ENCODE measurements around the gene PROM2.

The PROM2 gene

DNA sequence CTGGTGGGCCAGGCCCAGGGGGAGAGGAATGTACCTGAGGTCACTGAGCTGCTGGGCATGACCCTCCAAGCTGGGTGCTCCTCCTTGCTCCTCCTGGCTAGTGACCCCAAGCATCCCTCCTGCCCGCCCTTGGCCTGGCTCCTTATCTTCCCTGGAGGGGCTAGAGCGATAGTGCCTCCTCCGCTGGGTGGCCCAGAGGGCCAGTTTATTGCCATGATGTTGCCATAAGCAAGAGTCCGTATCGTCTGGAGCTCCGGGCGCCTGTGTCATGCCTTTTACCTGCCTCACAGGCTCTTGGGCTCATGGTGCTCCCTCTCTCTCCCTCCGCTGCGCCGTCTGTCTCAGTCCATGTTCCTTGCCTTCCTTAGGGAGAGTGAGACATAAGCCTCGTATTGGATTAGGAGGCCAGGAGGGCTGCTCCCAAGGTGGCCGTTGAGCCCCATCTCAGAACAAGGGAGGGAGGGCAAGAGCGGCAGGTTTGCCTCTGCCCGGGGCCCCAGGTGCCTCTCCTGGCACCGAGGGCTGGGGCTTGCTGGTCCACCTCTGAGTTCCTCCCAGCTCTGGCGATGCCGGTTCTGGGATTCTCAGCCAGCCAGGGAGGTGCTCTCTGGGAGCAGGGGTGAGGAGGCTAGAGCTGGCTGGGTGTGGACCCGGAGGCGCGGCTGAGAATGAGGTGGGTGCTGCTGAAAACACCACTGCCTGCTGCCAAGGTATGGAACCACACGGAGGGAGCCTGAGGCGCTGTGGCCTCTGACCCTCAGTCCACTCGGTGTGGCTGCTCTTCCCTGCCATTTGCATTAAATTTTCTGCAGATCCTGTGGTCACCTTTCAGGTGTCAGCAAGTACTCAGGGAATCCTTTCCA lies 45.5 kb downstream of the PROM2 start:
- H3K4me1 ChIP-seq (ENCODE audit: insufficient read depth, low read length): no peaks in the 10 kb centered on the region
- H3K27me3 ChIP-seq (ENCODE audit: control insufficient read depth in 1 of 2, insufficient read depth in 2 of 2, low read length in 2 of 2): no peaks in the 10 kb centered on the region
- no peak overlapping the region for H3K9ac ChIP-seq (ENCODE audit: low read length)
- H3K27ac ChIP-seq (ENCODE audit: low read depth, low read length): no peak overlapping the region
- no peak overlapping the region for H3K4me3 ChIP-seq (ENCODE audit: low read depth in 1 of 2, low read length in 2 of 2)
- no peaks in the 10 kb centered on the region for H3K9me3 ChIP-seq (ENCODE audit: low read length)
- no peaks in the 10 kb centered on the region for H3K36me3 ChIP-seq (ENCODE audit: insufficient read depth, low read length)

DNA sequence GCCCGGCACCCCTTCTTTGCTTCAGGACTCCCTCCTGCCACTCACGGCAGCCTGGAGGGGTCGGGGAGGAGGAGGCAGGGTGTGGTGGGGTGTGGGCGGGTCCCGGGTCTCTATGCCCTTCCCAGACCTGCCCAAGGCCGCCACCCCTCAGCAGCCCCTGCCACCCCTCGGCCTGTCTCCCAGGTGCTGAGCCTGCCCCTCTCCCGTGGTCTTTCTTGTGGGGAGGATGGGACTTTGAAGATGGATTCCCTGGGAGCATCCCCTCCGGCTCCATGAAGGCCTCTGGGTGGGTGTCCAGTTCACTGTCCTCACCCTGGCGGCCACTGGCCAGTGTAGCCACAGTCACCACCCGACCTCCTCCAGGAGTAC lies 46.1 kb downstream of the PROM2 start:
- Histone ChIP-seq H3K27ac (ENCODE audit: low read depth, low read length) (no peak overlapping the region), H3K9me3 (ENCODE audit: low read length) (no peaks in the 10 kb centered on the region), H3K27me3 (ENCODE audit: control insufficient read depth in 1 of 2, insufficient read depth in 2 of 2, low read length in 2 of 2) (no peaks in the 10 kb centered on the region), H3K4me1 (ENCODE audit: insufficient read depth, low read length) (no peaks in the 10 kb centered on the region), H3K36me3 (ENCODE audit: insufficient read depth, low read length) (no peaks in the 10 kb centered on the region), H3K4me3 (ENCODE audit: low read depth in 1 of 2, low read length in 2 of 2) (no peak overlapping the region), H3K9ac (ENCODE audit: low read length) (no peak overlapping the region)

DNA sequence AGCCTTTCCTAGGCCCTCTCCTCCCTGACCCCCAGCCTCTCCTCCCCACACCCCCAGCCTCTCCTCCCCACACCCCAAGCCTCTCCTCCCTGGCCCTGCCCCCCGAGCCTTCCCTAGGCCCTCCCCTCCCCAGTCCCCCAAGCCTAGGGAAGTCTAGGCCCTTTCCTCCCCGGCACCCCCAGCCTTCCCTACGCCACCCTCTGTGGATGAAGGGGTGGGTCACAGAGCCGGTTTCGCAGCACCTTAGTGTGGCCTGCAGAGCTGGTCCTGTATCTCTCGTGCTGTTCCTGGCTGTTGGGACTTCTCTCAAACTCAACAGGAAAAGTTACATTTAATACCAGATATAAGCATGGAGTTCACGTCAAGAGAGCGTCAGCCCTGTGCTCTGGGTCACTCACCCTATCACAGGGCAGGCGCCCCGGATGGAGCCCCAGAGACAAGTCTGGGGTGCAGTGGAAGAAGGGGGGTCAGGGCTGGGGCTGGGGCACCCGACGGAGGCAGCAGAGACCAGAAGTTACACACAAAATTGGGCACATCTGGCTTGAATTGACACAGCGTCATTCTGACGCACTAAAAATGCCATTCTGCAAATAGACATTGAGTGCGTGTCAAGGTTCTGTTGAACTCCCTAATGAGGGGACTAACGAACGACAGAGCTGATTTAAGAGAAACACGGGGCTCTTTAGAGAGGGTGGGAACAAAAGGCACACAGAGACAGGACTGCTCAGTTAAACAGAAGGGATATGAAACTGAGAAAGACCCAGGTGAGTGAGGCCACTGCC lies 46.9 kb downstream of the PROM2 start:
- no peaks in the 10 kb centered on the region for H3K4me1 ChIP-seq (ENCODE audit: insufficient read depth, low read length)
- no peaks in the 10 kb centered on the region for H3K27me3 ChIP-seq (ENCODE audit: control insufficient read depth in 1 of 2, insufficient read depth in 2 of 2, low read length in 2 of 2)
- no peak overlapping the region for H3K27ac ChIP-seq (ENCODE audit: low read depth, low read length)
- no peaks in the 10 kb centered on the region for H3K9me3 ChIP-seq (ENCODE audit: low read length)
- H3K36me3 ChIP-seq (ENCODE audit: insufficient read depth, low read length): no peaks in the 10 kb centered on the region
- H3K4me3 ChIP-seq (ENCODE audit: low read depth in 1 of 2, low read length in 2 of 2): no peak overlapping the region
- H3K9ac ChIP-seq (ENCODE audit: low read length): no peak overlapping the region

DNA sequence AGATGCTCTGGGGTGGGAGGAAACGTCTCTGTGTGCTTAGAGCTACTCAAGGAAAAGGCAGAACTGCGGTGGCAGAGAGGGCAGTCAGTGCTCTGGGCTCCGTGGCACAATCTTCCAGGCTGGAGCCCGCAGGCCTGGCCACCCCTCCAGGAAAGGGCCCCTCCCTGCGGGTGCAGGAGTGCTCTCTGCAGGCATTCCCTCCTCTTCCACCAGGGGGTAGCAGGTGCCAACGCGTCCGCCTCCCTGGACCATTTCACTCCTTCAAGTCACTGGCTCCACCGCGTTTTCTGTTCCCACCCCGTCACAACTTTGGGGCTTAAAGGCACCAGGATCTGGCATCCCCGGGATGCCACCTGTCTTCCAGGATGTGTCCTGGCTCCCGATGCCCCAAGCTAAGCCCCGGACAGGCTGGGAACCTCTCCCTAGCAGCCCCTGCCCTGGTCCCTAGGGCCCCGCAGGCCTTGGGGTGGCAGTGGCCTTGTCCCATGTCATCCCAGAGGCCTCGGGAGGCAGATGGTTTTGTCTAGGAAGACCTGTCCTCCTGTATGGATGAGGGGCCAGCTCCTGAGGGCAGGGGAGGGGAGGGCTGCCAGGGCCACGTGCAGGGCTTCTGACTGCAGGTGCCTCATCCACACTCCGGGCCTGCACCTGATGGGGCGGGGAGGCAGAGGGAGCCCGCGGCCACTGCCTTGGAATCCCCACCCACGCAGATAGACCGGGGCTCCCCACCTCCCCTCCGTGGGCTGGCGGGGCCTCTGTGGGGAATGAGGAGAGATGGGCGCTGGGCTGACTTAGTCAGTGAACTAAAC lies 49.3 kb downstream of the PROM2 start:
- no peaks in the 10 kb centered on the region for H3K36me3 ChIP-seq (ENCODE audit: insufficient read depth, low read length)
- no peak overlapping the region for H3K4me3 ChIP-seq (ENCODE audit: low read depth in 1 of 2, low read length in 2 of 2)
- no peak overlapping the region for H3K27ac ChIP-seq (ENCODE audit: low read depth, low read length)
- H3K27me3 ChIP-seq (ENCODE audit: control insufficient read depth in 1 of 2, insufficient read depth in 2 of 2, low read length in 2 of 2): no peaks in the 10 kb centered on the region
- H3K9ac ChIP-seq (ENCODE audit: low read length): no peak overlapping the region
- H3K9me3 ChIP-seq (ENCODE audit: low read length): no peaks in the 10 kb centered on the region
- H3K4me1 ChIP-seq (ENCODE audit: insufficient read depth, low read length): no peaks in the 10 kb centered on the region

DNA sequence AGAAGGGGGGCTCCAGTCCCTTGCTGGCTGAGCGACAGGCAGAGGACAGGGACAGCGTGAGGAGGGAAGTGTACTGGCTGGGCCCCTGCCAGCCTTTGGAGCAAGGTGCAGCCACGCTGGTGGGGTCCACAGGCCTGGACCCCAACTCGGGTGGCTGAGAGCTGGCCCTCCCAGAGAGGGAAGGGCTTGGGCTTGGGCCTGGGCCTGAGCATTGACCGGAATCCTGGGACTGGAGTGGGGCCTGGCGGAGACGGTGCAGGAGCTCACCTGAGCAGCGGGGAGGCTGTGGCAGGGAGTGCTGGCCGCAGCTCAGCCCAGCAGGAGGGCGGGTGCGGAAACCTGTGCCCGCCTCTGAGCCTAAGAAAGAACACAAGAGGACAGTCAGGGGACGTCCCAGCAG lies 50.8 kb downstream of the PROM2 start:
- no peak overlapping the region for H3K27ac ChIP-seq (ENCODE audit: low read depth, low read length)
- H3K36me3 ChIP-seq (ENCODE audit: insufficient read depth, low read length): no peaks in the 10 kb centered on the region
- no peaks in the 10 kb centered on the region for H3K9me3 ChIP-seq (ENCODE audit: low read length)
- H3K27me3 ChIP-seq (ENCODE audit: control insufficient read depth in 1 of 2, insufficient read depth in 2 of 2, low read length in 2 of 2): no peaks in the 10 kb centered on the region
- no peak overlapping the region for H3K4me3 ChIP-seq (ENCODE audit: low read depth in 1 of 2, low read length in 2 of 2)
- no peak overlapping the region for H3K9ac ChIP-seq (ENCODE audit: low read length)
- no peaks in the 10 kb centered on the region for H3K4me1 ChIP-seq (ENCODE audit: insufficient read depth, low read length)

DNA sequence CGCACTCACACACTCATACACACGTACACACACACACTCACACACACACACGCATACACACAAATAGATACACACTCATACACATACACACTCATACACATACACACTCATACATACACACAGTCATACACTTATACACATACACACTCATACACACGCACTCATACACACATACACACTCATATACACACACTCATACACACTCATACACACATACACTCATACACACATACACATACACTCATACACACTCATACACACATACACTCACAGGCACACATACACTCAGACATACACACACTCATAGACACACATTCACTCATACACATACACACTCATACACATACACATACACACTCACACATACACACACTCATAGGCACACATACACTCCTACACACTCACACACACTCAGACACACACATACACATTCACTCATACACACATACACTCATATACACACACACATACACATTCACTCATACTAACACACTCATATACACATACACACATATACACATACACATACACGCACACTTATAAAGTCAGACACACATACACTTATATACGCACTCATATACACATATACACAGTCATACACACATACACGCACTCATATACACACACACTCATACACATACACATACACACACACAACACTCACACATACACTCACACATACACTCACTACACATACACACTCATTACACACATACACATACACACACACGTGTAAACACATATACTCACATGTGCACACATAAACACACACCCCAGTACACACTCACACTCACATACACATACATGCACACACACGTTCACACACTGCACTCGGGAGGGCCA lies 51.6 kb downstream of the PROM2 start:
- H3K27me3 ChIP-seq (ENCODE audit: control insufficient read depth in 1 of 2, insufficient read depth in 2 of 2, low read length in 2 of 2): no peaks in the 10 kb centered on the region
- no peaks in the 10 kb centered on the region for H3K9me3 ChIP-seq (ENCODE audit: low read length)
- H3K4me1 ChIP-seq (ENCODE audit: insufficient read depth, low read length): no peaks in the 10 kb centered on the region
- H3K4me3 ChIP-seq (ENCODE audit: low read depth in 1 of 2, low read length in 2 of 2): no peak overlapping the region
- no peaks in the 10 kb centered on the region for H3K36me3 ChIP-seq (ENCODE audit: insufficient read depth, low read length)
- H3K27ac ChIP-seq (ENCODE audit: low read depth, low read length): no peak overlapping the region
- no peak overlapping the region for H3K9ac ChIP-seq (ENCODE audit: low read length)

DNA sequence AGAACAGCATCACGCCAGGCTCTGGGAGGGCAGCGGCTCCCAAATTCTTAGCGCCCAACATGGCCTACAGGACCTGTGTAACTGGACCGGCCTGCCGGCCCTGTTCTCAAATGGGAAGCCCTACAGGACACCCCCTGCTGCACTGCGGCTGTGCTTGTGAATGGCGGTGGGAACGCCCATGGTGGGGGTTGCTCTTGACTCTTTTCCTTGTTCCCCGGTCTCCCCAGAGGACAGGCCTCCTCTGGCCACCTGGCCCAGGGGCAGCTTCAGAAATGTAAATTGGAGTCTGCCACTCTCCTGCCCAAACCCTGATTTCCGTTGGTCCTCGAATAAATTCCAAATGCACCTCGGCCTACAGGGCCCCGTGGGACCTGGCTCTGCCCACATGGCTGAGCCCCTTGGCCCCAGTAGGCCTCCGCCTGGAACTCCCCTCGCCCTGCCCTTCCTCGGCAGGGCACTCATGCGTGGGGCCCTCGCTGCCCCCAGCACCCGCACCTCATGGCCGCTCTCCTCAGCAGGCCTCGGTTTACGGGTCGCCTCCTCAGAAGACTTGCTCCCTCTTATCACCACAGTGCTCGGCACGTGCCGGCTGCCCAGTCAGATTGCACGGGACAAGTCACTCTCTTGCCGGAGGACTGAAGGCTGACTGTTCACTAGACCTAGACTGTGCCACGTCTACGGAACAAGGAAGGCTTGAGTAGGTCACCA lies 52.3 kb downstream of the PROM2 start:
- Histone ChIP-seq H3K4me3 (ENCODE audit: low read depth in 1 of 2, low read length in 2 of 2) (no peak overlapping the region), H3K9ac (ENCODE audit: low read length) (no peak overlapping the region), H3K27me3 (ENCODE audit: control insufficient read depth in 1 of 2, insufficient read depth in 2 of 2, low read length in 2 of 2) (no peaks in the 10 kb centered on the region), H3K36me3 (ENCODE audit: insufficient read depth, low read length) (no peaks in the 10 kb centered on the region), H3K27ac (ENCODE audit: low read depth, low read length) (no peak overlapping the region), H3K9me3 (ENCODE audit: low read length) (no peaks in the 10 kb centered on the region), H3K4me1 (ENCODE audit: insufficient read depth, low read length) (no peaks in the 10 kb centered on the region)

DNA sequence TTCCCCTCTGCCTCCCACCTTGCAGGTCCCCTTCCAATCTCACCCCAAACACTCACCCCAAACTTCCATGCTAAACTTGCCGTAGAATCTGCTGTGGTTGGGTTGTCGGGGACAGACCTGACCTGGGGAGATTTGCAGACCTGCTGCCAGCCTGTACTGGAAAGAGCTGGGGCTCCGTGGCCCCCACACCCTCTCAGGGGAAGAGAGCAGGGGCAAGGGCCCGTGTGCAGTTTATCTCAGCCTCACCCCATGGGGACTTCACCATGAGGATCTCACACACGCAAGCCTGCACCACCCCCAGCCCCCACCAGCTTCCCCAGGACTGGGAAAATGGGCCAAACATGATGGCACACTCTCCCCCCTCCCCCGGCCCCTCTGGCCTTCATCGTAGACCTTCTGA lies 53.6 kb downstream of the PROM2 start:
- H3K4me1 ChIP-seq (ENCODE audit: insufficient read depth, low read length): no peaks in the 10 kb centered on the region
- H3K9ac ChIP-seq (ENCODE audit: low read length): no peak overlapping the region
- H3K27me3 ChIP-seq (ENCODE audit: control insufficient read depth in 1 of 2, insufficient read depth in 2 of 2, low read length in 2 of 2): no peaks in the 10 kb centered on the region
- no peak overlapping the region for H3K27ac ChIP-seq (ENCODE audit: low read depth, low read length)
- H3K9me3 ChIP-seq (ENCODE audit: low read length): no peaks in the 10 kb centered on the region
- H3K4me3 ChIP-seq (ENCODE audit: low read depth in 1 of 2, low read length in 2 of 2): no peak overlapping the region
- no peaks in the 10 kb centered on the region for H3K36me3 ChIP-seq (ENCODE audit: insufficient read depth, low read length)

DNA sequence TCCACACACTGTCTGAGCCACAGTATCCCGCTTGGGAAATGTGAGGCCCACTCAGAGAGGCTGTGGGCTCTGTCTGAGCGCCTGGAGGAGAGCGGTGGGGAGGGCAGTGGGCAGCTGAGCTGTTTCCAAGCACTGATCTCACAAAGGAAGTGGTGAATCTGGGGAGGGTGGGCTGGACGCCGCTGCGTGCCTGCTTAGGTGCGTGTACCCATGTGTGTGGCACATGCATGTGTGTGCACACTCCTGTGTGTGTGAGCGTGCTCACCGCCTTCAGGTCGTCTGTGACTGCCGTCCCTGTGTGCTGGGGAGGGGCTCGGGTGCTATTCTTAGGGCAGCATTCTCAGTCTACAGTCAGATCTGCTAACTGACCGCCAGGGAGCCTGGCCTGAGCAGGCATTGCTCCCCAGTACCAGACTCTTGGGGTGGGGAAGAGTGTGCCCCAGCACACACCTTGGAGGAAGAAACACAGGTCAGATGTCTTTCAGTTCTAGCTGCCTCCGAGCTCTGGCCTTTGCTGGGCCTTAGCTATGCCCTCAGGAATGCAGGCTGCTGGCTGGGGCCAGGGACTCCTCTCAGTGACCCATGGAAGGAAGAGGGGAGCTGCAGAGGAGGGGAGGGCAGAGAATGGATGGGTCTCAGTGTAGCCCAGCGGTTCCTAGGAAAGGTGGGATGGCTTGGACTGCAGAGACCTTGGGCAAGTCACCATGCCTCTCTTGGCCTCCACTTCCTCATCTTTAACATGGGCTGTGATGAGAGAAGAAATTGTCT lies 54.3 kb downstream of the PROM2 start:
- H3K36me3 ChIP-seq (ENCODE audit: insufficient read depth, low read length): no peaks in the 10 kb centered on the region
- no peak overlapping the region for H3K9ac ChIP-seq (ENCODE audit: low read length)
- no peaks in the 10 kb centered on the region for H3K27me3 ChIP-seq (ENCODE audit: control insufficient read depth in 1 of 2, insufficient read depth in 2 of 2, low read length in 2 of 2)
- H3K9me3 ChIP-seq (ENCODE audit: low read length): no peaks in the 10 kb centered on the region
- H3K27ac ChIP-seq (ENCODE audit: low read depth, low read length): no peak overlapping the region
- H3K4me1 ChIP-seq (ENCODE audit: insufficient read depth, low read length): peaks cover 3% of the 10 kb centered on the region
- no peak overlapping the region for H3K4me3 ChIP-seq (ENCODE audit: low read depth in 1 of 2, low read length in 2 of 2)

DNA sequence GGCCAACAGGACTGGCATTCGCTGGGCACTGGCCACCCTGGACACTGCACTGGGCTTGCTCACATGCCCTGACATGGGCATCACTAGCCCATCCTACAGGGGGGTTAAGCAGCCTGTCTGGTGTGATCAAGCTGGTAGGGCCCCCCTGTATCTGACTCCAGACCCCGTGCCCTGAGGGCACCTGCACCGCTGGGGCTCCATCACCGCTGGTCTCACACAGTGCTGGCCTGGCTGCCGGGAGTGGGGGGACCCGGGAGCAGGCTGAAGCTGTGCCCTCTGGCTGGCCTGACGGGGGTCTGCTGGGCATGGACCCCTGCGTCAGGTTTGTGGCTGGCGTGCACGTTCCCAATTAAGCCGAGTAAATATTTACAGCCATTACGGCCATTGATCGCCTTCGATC lies 55.2 kb downstream of the PROM2 start:
- no peaks in the 10 kb centered on the region for H3K9me3 ChIP-seq (ENCODE audit: low read length)
- no peak overlapping the region for H3K27ac ChIP-seq (ENCODE audit: low read depth, low read length)
- H3K36me3 ChIP-seq (ENCODE audit: insufficient read depth, low read length): no peaks in the 10 kb centered on the region
- H3K9ac ChIP-seq (ENCODE audit: low read length): no peak overlapping the region
- no peak overlapping the region for H3K4me3 ChIP-seq (ENCODE audit: low read depth in 1 of 2, low read length in 2 of 2)
- no peaks in the 10 kb centered on the region for H3K27me3 ChIP-seq (ENCODE audit: control insufficient read depth in 1 of 2, insufficient read depth in 2 of 2, low read length in 2 of 2)
- peaks cover 9% of the 10 kb centered on the region for H3K4me1 ChIP-seq (ENCODE audit: insufficient read depth, low read length)

Measured in muscle layer of colon (tissue), 2 donors.